Stomach (tissue), 9 donors: Measurements from ENCODE around the gene RHCG. TPM values are rescaled to one million over a fixed set of nuclear protein-coding genes. Genes with fewer than 3 reads are reported as not detected.

Experiments used
- DNase-seq, 2 donors: peaks; one replicate each; pipeline versions ENCODE4 v3.0.0 to v3.0.0-alpha.2; 2013 to 2019
- H3K27ac ChIP-seq, 5 donors: fragments of 200-600 bp in 4 of 5; sonication (generic) in 4 of 5; one replicate each; pipeline ENCODE4 v1.5.1; 2013 to 2019; ENCODE audit warnings: mild to moderate bottlenecking in 1 of 5, moderate library complexity in 1 of 5
- H3K27me3 ChIP-seq, 3 donors: fragments of 200-600 bp; sonication (generic); one replicate each; pipeline ENCODE4 v1.5.1; 2017 to 2019; ENCODE audit warnings: mixed run types in 1 of 3
- H3K36me3 ChIP-seq, 4 donors: fragments of 200-600 bp; sonication (generic); 1 replicate in 3 of 4; 2 replicates in 1 of 4; pipeline ENCODE4 v1.5.1; 2016 to 2019
- H3K4me1 ChIP-seq, 4 donors: fragments of 200-600 bp; sonication (generic); one replicate each; pipeline ENCODE4 v1.5.1; 2016 to 2019
- H3K4me3 ChIP-seq, 4 donors: fragments of 200-600 bp; sonication (generic) in 3 of 4; one replicate each; pipeline ENCODE4 v1.5.1; 2016 to 2019; ENCODE audit warnings: mild to moderate bottlenecking in 1 of 4
- H3K9me3 ChIP-seq, 4 donors: fragments of 200-600 bp; sonication (generic); one replicate each; pipeline ENCODE4 v1.5.1; 2016 to 2019
- EP300 ChIP-seq: sonication (generic); formaldehyde crosslinking; IDR thresholded peaks from one replicate; pipeline ENCODE4 v1.6.1; 2017; ENCODE audit warnings: antibody characterized with exemption
- POLR2A ChIP-seq, 4 donors: fragments of 450-650 bp; IDR thresholded peaks; one replicate each; pipeline ENCODE4 v1.6.1; 2016; ENCODE audit warnings: antibody characterized with exemption in 4 of 4, control low read depth in 2 of 4, mild to moderate bottlenecking in 1 of 4, moderate library complexity in 1 of 4
- POLR2AphosphoS5 ChIP-seq, 3 donors: sonication (generic); formaldehyde crosslinking; IDR thresholded peaks; one replicate each; pipeline ENCODE4 v1.6.1; 2016; ENCODE audit warnings: antibody characterized with exemption in 3 of 3
- WGBS, 5 donors: extraction: QIAGEN DNeasy Blood & Tissue Kit in 3 of 5; methylation state at CpG; one replicate each; pipeline versions ENCODE4 v1.1.5 to v1.1.7; 2013 to 2018; 5-methylcytosine and 5-hydroxymethylcytosine counted together
- intact Hi-C: fragments of 100-400 bp; cut with DNase I; formaldehyde crosslinking; loops from one replicate; pipeline ENCODE4 v1.15.1; 2023; ENCODE audit warnings: low total_unique reads
- polyA plus RNA-seq, 3 donors: library from polyadenylated mRNA; stranded (reverse); fragments of 200-250 nt; gene quantifications; one replicate each; pipeline ENCODE4 v1.2.3, GENCODE V29; 2013
- total RNA-seq, 5 donors: library from RNA; depleted of rRNA; stranded (reverse); fragments of >200 nt; gene quantifications; one replicate each; pipeline versions ENCODE4 v1.1.0 to v1.2.3, GENCODE V29; 2014 to 2016
- TF ChIP-seq, protein P1 (sequence below), 7 experiments: fragments of 450-650 bp in 4 of 7; fragments of 200-600 bp in 3 of 7; sonication (generic) in 3 of 7; IDR thresholded peaks; one replicate each; pipeline ENCODE4 v1.5.1; 2016 to 2019; ENCODE audit warnings: antibody characterized with exemption in 7 of 7, control low read depth in 2 of 7, mild to moderate bottlenecking in 1 of 7
- donor health status: healthy with polysubstance abuse.
- donor health status: Bipolar disorder and iron deficiency.
- donor health status: healthy.

Gene RHCG
- total and polyA plus RNA-seq, 8 donors: 0.19 to 1,120 (median 4.4) TPM; not detected in 2

DNA sequence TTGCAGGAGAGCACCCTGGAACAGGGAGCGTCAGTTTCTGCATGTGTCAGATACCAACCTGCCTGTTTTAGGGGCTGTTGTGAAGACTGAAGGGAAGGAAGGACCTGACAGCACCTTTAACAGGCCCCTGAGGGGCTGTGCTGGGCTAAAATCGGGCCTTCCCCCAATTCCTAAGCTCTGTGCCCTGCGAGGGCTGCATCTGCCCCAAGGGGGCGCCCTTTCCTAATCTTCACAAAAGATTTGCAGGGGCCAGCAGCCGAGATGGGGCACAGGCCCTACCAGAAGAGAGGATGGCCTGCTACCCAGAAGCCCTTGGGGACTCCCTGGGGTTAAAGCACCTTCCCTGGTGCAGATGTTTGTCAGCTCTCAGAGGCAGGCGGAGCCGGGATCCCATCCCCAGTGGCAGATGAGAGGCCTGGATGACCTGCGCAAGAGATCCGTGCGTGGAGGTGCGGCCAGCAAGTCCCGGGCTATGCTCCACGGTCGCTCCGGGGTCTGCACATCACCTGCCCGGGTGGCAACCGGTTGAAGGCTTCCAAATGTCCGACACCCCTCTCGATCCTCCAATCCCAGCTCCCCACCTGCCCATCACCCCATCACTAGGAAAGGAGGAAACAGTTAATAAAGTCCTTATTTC lies 53.6 kb downstream of the RHCG start:
- TF ChIP-seq POLR2A (IDR thresholded peaks at IDR 0.05) (no peak), POLR2AphosphoS5 (IDR thresholded peaks at IDR 0.05) (no peak), EP300 (no peak)
- TF ChIP-seq, protein P1, sequence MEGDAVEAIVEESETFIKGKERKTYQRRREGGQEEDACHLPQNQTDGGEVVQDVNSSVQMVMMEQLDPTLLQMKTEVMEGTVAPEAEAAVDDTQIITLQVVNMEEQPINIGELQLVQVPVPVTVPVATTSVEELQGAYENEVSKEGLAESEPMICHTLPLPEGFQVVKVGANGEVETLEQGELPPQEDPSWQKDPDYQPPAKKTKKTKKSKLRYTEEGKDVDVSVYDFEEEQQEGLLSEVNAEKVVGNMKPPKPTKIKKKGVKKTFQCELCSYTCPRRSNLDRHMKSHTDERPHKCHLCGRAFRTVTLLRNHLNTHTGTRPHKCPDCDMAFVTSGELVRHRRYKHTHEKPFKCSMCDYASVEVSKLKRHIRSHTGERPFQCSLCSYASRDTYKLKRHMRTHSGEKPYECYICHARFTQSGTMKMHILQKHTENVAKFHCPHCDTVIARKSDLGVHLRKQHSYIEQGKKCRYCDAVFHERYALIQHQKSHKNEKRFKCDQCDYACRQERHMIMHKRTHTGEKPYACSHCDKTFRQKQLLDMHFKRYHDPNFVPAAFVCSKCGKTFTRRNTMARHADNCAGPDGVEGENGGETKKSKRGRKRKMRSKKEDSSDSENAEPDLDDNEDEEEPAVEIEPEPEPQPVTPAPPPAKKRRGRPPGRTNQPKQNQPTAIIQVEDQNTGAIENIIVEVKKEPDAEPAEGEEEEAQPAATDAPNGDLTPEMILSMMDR (IDR thresholded peaks at IDR 0.05): peak in 3 of 7 experiments; percentile 9 to 30 (median 22)
- Histone ChIP-seq H3K36me3 (no peaks in the 10 kb centered on the region), H3K9me3 (no peaks in the 10 kb centered on the region), H3K27me3 (peaks cover 0 to 91% (median 1%) of the 10 kb centered on the region in 3 donors), H3K4me3 (no peak overlapping the region), H3K27ac (no peak overlapping the region), H3K4me1 (no peaks in the 10 kb centered on the region)
- 58 to 63% (median 60%) methylated on average over 16 to 19 of the region's 19 CpGs for WGBS, 5 donors
- intact Hi-C loops: no loop called here
- peak; percentile 31 to 50 for DNase-seq

DNA sequence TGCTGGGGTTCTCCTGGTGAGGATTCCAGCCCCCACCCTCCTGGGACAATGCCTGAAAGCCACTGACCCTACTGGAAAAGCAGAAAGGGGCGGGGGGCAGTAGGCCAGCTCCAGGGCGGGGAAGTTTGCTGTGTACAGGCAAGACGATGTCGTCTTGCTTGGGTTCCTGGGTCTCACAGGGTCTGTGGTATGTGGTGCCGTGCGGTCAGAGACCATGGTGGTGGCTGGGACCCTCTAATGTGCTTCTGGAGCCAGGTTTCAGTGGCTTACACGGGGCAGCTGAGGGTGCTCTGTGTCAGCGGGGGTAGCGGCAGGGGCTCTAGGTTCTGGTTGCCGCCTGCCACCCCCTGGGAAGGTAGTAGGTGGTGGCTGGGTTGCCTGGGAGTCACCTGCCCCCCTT lies 54.2 kb downstream of the RHCG start:
- no peak for DNase-seq
- Histone ChIP-seq H3K36me3 (no peaks in the 10 kb centered on the region), H3K4me1 (no peaks in the 10 kb centered on the region), H3K27ac (no peak overlapping the region), H3K4me3 (no peak overlapping the region), H3K27me3 (peaks cover 0 to 91% (median 0%) of the 10 kb centered on the region in 3 donors), H3K9me3 (no peaks in the 10 kb centered on the region)
- intact Hi-C loops: no loop called here
- TF ChIP-seq, protein P1 (IDR thresholded peaks at IDR 0.05): no peak
- TF ChIP-seq POLR2AphosphoS5 (IDR thresholded peaks at IDR 0.05): no peak
- TF ChIP-seq POLR2A (IDR thresholded peaks at IDR 0.05): no peak
- no peak for TF ChIP-seq EP300
- WGBS, 5 donors: 83 to 100% (median 88%) methylated on average over 6 to 10 of the region's 10 CpGs

DNA sequence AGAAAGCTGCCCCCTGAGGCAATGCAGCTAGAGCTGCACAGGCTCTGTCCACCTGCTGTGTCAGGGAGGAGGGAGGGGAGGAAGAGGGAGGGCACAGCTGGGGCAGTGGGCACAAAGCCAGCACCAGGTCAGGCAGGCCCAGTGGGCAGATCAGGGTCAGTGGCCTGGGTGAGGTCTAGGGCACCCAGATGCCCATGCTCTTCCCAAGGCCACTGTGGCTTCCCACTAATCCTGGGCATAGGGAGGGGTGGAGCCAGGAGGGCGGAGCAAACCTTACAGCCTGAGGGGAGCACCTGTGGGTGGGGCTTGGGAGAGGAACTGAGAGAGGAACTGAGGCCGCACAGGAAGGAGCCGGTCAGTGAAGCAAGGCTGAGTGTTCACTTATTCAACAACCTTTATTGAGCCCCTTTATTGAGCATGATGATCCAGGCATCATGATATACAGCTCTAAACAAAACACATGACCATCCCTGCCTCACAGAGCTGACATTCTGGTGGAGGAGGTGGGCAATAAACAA lies 55.0 kb downstream of the RHCG start:
- Histone ChIP-seq H3K27me3 (peaks cover 0 to 96% (median 5%) of the 10 kb centered on the region in 3 donors), H3K4me3 (no peak overlapping the region), H3K4me1 (no peaks in the 10 kb centered on the region), H3K9me3 (no peaks in the 10 kb centered on the region), H3K27ac (no peak overlapping the region), H3K36me3 (no peaks in the 10 kb centered on the region)
- intact Hi-C loops: no loop called here
- WGBS, 5 donors: 39 to 51% (median 45%) methylated on average over 3 of the region's 3 CpGs
- TF ChIP-seq EP300 (no peak), POLR2AphosphoS5 (IDR thresholded peaks at IDR 0.05) (no peak), POLR2A (IDR thresholded peaks at IDR 0.05) (no peak)
- TF ChIP-seq, protein P1 (IDR thresholded peaks at IDR 0.05): no peak
- DNase-seq: peak in 1 of 2 donors; percentile 22

DNA sequence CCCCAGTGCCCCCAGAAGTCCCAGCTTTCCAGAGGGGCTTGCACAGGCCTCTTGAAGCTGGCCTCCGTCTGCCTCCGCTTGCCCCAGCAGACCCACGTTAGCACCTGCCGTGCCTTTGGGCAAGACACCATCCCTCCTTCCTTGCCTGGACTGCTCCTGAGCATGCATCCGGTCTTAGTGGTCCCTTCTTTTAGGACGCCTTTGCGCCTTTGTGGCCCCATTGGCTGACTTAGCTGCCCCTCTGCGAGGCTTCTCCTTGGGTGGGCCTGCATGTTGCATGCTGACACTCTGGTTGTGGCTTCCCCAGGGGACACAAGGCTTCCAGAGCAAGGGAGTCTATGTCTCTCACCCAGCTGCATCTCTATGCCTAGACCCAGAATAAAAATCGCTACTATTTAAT lies 56.6 kb downstream of the RHCG start:
- TF ChIP-seq, protein P1 (IDR thresholded peaks at IDR 0.05): no peak
- no peaks in the 10 kb centered on the region for H3K4me1 ChIP-seq
- peaks cover 0 to 98% (median 14%) of the 10 kb centered on the region in 3 donors for H3K27me3 ChIP-seq

More for the DNA sequence above, 56.6 kb downstream of the RHCG start:
- no peaks in the 10 kb centered on the region for H3K9me3 ChIP-seq
- intact Hi-C loops: no loop called here
- H3K4me3 ChIP-seq: no peak overlapping the region
- DNase-seq: no peak
- WGBS, 5 donors: 78 to 87% (median 84%) methylated on average over 9 of the region's 9 CpGs
- no peaks in the 10 kb centered on the region for H3K36me3 ChIP-seq
- H3K27ac ChIP-seq: no peak overlapping the region
